Measurements from ENCODE around the gene ERBB2. TPM values are rescaled to one million over a fixed set of nuclear protein-coding genes. Genes with fewer than 3 reads are reported as not detected.

Gene ERBB2
- total and polyA plus RNA-seq, 2 donors from 2014 or later, result 76.5 to 186 TPM

DNA sequence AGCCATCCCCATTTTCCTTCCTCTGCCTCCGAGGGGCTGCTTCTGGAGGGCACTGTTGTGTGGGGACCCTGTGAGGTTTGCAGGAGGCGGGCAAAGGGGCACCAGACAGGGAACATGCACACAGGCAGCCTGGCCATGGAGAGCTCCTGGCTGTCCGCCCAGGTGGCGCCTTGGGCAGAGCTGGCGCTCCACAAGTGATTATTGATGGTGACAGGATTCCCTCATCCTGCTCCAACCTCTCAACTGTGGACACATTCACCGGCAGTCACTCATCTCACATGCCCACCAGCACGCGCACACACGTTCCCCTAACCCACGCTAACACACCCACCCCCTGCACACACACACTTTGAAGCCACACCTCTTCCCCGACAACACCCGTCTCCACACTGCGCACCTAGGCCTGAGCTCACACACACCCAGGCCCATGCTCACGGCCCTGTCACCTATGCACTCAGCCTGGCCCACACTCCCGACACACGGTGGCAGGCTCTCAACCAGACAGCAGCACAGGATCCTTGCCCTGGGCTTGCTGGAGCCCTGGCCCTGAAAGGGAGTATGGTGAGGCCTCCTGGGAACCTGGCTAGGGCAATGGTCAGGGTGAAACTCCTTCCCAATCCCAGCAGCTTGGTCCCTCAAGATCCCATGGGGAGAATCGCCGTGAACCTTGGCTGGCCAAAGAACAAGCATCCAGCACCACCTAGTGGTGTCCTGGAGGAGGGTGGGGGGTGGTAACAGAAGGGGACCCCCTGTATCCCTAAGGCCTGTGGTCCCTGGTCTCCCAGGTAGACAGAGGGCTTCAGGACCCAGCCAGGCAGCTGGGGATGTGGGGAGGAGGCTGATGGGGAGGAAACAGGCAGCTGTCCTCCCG lies 28.0 kb upstream of the ERBB2 start:
- H3K4me1 ChIP-seq (ENCODE audit: control insufficient read depth in 2 of 3, insufficient read depth in 2 of 3, low read depth in 1 of 3, low read length in 3 of 3), result peaks cover 0 to 41% (median 21%) of the 10 kb centered on the region in 3 donors
- FAIRE-seq, result no peak
- intact Hi-C loops (cut with DNase I), result no loop called here
- peak overlapping the region in 1 of 2 donors; percentile 49 for H3K27ac ChIP-seq (ENCODE audit: low read depth in 2 of 2, low read length in 2 of 2)
- no peaks in the 10 kb centered on the region for H3K27me3 ChIP-seq (ENCODE audit: control insufficient read depth, insufficient read depth, low read length)
- H3K9ac ChIP-seq (ENCODE audit: low read length in 3 of 3), result peak overlapping the region in 1 of 3 donors; percentile 40
- DNase-seq, result peak; percentile 58 to 80 (median 67)
- TF ChIP-seq, protein P1, sequence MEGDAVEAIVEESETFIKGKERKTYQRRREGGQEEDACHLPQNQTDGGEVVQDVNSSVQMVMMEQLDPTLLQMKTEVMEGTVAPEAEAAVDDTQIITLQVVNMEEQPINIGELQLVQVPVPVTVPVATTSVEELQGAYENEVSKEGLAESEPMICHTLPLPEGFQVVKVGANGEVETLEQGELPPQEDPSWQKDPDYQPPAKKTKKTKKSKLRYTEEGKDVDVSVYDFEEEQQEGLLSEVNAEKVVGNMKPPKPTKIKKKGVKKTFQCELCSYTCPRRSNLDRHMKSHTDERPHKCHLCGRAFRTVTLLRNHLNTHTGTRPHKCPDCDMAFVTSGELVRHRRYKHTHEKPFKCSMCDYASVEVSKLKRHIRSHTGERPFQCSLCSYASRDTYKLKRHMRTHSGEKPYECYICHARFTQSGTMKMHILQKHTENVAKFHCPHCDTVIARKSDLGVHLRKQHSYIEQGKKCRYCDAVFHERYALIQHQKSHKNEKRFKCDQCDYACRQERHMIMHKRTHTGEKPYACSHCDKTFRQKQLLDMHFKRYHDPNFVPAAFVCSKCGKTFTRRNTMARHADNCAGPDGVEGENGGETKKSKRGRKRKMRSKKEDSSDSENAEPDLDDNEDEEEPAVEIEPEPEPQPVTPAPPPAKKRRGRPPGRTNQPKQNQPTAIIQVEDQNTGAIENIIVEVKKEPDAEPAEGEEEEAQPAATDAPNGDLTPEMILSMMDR (IDR thresholded peaks at IDR 0.05; ENCODE audit: borderline replicate concordance, extremely low read depth, insufficient read depth), result peak; percentile 68
- no peaks in the 10 kb centered on the region for H3K9me3 ChIP-seq (ENCODE audit: control insufficient read depth in 2 of 3, insufficient read depth in 1 of 3, low read length in 3 of 3)
- no peak overlapping the region for H3K4me3 ChIP-seq (ENCODE audit: low read length in 3 of 3)
- no peaks in the 10 kb centered on the region for H3K36me3 ChIP-seq (ENCODE audit: control insufficient read depth in 2 of 3, insufficient read depth in 3 of 3, low read length in 3 of 3)

DNA sequence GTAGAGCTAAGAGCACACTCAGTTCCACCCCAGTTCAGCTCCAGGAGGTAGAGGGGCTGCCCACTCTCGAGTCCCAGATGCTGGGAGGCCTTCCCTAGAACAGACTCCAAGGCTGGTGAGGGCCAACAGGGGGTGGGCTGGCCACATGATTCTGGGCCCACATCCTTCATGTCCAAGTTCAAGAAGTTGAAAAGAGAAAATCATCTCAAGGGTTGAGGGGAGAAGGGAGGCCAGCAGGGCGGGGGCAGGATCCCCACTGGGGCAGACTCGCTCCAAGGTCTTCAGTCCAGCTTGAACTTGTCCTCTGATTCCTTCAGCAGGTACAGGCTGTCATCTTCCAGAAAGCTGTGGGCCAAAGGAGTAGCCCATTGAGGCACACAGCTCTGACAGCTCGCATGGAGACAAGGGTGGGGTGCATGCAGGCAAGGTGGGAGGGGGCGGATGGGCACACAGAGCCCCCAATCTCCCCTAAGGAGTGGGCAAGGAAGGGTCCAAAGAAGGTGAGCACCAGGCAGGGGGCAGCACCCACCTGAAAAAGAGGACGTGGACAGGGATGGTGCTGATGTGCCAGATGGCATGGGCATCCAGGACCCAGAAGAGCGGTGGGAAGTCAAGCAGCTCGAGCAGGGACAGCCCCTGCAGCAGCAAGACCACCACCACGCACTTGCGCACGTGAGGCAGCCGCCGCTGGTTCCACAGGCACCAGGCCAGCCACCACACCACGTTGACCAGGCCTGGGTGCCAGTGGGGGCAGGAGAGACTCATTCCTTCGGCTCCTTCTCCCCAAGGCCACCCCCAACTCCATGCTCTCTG lies 27.1 kb upstream of the ERBB2 start:
- H3K4me1 ChIP-seq (ENCODE audit: control insufficient read depth in 2 of 3, insufficient read depth in 2 of 3, low read depth in 1 of 3, low read length in 3 of 3), result peaks cover 0 to 41% (median 22%) of the 10 kb centered on the region in 3 donors
- intact Hi-C loops (cut with DNase I), result no loop called here
- no peaks in the 10 kb centered on the region for H3K36me3 ChIP-seq (ENCODE audit: control insufficient read depth in 2 of 3, insufficient read depth in 3 of 3, low read length in 3 of 3)
- H3K9ac ChIP-seq (ENCODE audit: low read length in 3 of 3), result no peak overlapping the region
- H3K27me3 ChIP-seq (ENCODE audit: control insufficient read depth, insufficient read depth, low read length), result no peaks in the 10 kb centered on the region
- H3K27ac ChIP-seq (ENCODE audit: low read depth in 2 of 2, low read length in 2 of 2), result no peak overlapping the region
- no peak for FAIRE-seq
- no peaks in the 10 kb centered on the region for H3K9me3 ChIP-seq (ENCODE audit: control insufficient read depth in 2 of 3, insufficient read depth in 1 of 3, low read length in 3 of 3)
- peak in 1 of 5 donors; percentile 75 for DNase-seq
- H3K4me3 ChIP-seq (ENCODE audit: low read length in 3 of 3), result no peak overlapping the region
- TF ChIP-seq, protein P1 (IDR thresholded peaks at IDR 0.05; ENCODE audit: borderline replicate concordance, extremely low read depth, insufficient read depth), result no peak

DNA sequence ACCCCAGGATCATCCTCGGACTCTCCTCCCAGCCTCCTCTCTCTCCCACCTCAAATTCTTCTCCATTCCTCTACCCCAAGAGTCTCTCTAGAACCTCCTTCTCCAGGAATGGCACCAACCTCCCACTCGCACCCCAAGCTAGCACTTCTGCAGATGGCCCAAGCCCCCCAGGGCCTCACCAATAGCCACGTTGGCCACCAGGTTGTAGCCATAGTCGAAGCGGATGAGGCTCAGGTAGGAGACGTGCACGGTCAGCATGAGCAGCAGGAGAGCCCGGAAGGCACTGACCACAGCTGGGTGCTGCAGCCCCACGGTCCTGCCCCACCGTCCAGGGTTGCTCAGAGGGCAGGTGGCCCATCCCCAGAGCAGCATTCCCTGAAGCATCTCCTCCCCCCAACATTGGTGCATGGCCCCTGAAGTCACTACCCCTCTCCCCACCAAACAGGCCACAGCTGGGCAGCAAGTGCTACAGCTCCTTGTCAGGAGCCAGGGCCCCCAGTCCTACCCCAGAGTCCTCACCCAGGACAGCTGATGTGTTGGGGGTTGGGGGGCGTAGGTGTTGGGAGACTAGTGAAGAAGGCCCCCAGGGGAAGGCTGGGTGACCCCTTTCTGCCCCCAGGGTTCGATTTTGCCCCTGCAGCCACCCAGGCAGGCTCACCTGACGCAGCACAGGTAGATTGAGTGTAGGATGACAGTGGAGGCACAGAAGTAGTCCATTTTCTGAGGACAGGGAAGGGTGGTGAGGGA lies 26.4 kb upstream of the ERBB2 start:
- intact Hi-C loops (cut with DNase I), result no loop called here
- H3K4me3 ChIP-seq (ENCODE audit: low read length in 3 of 3), result no peak overlapping the region
- H3K4me1 ChIP-seq (ENCODE audit: control insufficient read depth in 2 of 3, insufficient read depth in 2 of 3, low read depth in 1 of 3, low read length in 3 of 3), result peaks cover 0 to 49% (median 22%) of the 10 kb centered on the region in 3 donors
- FAIRE-seq (no peak), DNase-seq (peak in 2 of 5 donors; percentile 48 to 58)
- TF ChIP-seq, protein P1 (IDR thresholded peaks at IDR 0.05; ENCODE audit: borderline replicate concordance, extremely low read depth, insufficient read depth), result no peak
- no peak overlapping the region for H3K27ac ChIP-seq (ENCODE audit: low read depth in 2 of 2, low read length in 2 of 2)
- no peaks in the 10 kb centered on the region for H3K36me3 ChIP-seq (ENCODE audit: control insufficient read depth in 2 of 3, insufficient read depth in 3 of 3, low read length in 3 of 3)
- H3K9ac ChIP-seq (ENCODE audit: low read length in 3 of 3), result no peak overlapping the region
- no peaks in the 10 kb centered on the region for H3K27me3 ChIP-seq (ENCODE audit: control insufficient read depth, insufficient read depth, low read length)
- no peaks in the 10 kb centered on the region for H3K9me3 ChIP-seq (ENCODE audit: control insufficient read depth in 2 of 3, insufficient read depth in 1 of 3, low read length in 3 of 3)

All from kidney (tissue), 14 donors.